Kidney epithelial cell (primary cell): ENCODE data around the gene B3GNT9. TPM values are rescaled to one million over a fixed set of nuclear protein-coding genes. Genes with fewer than 3 reads are reported as not detected.

ENCODE experiments used
- DNase-seq: peaks from one replicate; pipeline ENCODE4 v3.0.0-alpha.2; 2010; ENCODE audit warnings: low read depth
- H3K27me3 ChIP-seq: 2 replicates; pipeline ENCODE4 v1.6.0; 2011; ENCODE audit warnings: low read length; ENCODE audit not compliant: control insufficient read depth, insufficient read depth
- H3K36me3 ChIP-seq: 2 replicates; pipeline ENCODE4 v1.5.1; 2011; ENCODE audit warnings: low read length; ENCODE audit not compliant: control insufficient read depth, insufficient read depth
- H3K4me3 ChIP-seq: 2 replicates; pipeline ENCODE4 v1.5.1; 2011; ENCODE audit warnings: low read depth, mild to moderate bottlenecking, control low read depth, low read length
- CTCF ChIP-seq: IDR thresholded peaks from 2 replicates; pipeline ENCODE4 v1.5.1; 2011; ENCODE audit warnings: mild to moderate bottlenecking, moderate library complexity, low read length, control low read depth, inconsistent platforms; ENCODE audit not compliant: insufficient read depth, poor library complexity, severe bottlenecking
- total RNA-seq: library from RNA; depleted of rRNA; stranded (reverse); fragments of >200 nt; gene quantifications from 2 replicates; pipeline ENCODE4 v1.2.3, GENCODE V29; 2015

The B3GNT9 gene
- total RNA-seq, 1 donor from 2014 or later: 2.4 TPM

- no peak for DNase-seq
- H3K36me3 ChIP-seq: peaks cover 3% of the 10 kb centered on the region
- no peak overlapping the region for H3K4me3 ChIP-seq
- H3K27me3 ChIP-seq: peaks cover 50% of the 10 kb centered on the region
- no peak for TF ChIP-seq CTCF
Measured at GRCh38 chr16:67151431-67152097, 766 bp upstream of the B3GNT9 start.

GRCh38 chr16:67150047-67150832, 558 bp downstream of the B3GNT9 start:
- Histone ChIP-seq H3K36me3 (peaks cover 4% of the 10 kb centered on the region), H3K27me3 (peaks cover 37% of the 10 kb centered on the region), H3K4me3 (peak overlapping the region; percentile 44)
- no peak for TF ChIP-seq CTCF
- no peak for DNase-seq

GRCh38 chr16:67149276-67150046, 1.3 kb downstream of the B3GNT9 start:
- Histone ChIP-seq H3K27me3 (peaks cover 29% of the 10 kb centered on the region), H3K36me3 (peaks cover 4% of the 10 kb centered on the region), H3K4me3 (no peak overlapping the region)
- no peak for TF ChIP-seq CTCF
- DNase-seq: no peak

GRCh38 chr16:67148656-67149275, 2.0 kb downstream of the B3GNT9 start:
- Histone ChIP-seq H3K36me3 (peaks cover 4% of the 10 kb centered on the region), H3K4me3 (no peak overlapping the region), H3K27me3 (peaks cover 23% of the 10 kb centered on the region)
- no peak for TF ChIP-seq CTCF
- no peak for DNase-seq

- Histone ChIP-seq H3K27me3 (peaks cover 23% of the 10 kb centered on the region), H3K36me3 (peaks cover 4% of the 10 kb centered on the region), H3K4me3 (no peak overlapping the region)
- DNase-seq: no peak
- TF ChIP-seq CTCF: no peak
Measured at GRCh38 chr16:67148221-67148620, 2.6 kb downstream of the B3GNT9 start.
